B cell (primary cell): ENCODE data around the gene KCTD14. TPM values are rescaled to one million over a fixed set of nuclear protein-coding genes. Genes with fewer than 3 reads are reported as not detected.

Experiments
- ATAC-seq: fragments of 200-7000 bp; cut with Tn5 transposase; one replicate; pipeline ENCODE4 v1.10.0; 2021; ENCODE audit warnings: low read depth, mild to moderate bottlenecking, moderate number of reproducible peaks, moderate library complexity
- CTCF ChIA-PET: fragments of 350-600 bp; sonication (Branson Sonifier 250); formaldehyde crosslinking; loops from one replicate; lab custom pipeline; 2021; ENCODE audit warnings: antibody characterized with exemption, inconsistent platforms; lab: Charles Lee
- POLR2A ChIA-PET: fragments of 350-600 bp; sonication (Branson Sonifier 250); formaldehyde crosslinking; loops from one replicate; lab custom pipeline; 2021; ENCODE audit warnings: antibody characterized with exemption; lab: Charles Lee
- DNase-seq: peaks from one replicate; pipeline ENCODE4 v3.0.0; 2013
- H2AFZ ChIP-seq: 2 replicates; pipeline ENCODE4 v1.6.1; 2012; ENCODE audit warnings: mild to moderate bottlenecking, low read depth, low read length; ENCODE audit not compliant: insufficient read depth, poor library complexity, severe bottlenecking
- H3K27ac ChIP-seq, 2 donors: 1 replicate in 1 of 2; 2 replicates in 1 of 2; pipeline ENCODE4 v1.5.1; 2012 to 2013; ENCODE audit warnings: low read length in 2 of 2, mild to moderate bottlenecking in 2 of 2, moderate library complexity in 1 of 2
- H3K27me3 ChIP-seq, 4 experiments: fragments of 200-600 bp in 1 of 4; sonication (generic) in 1 of 4; replicated peaks in 1 of 4; 1 replicate in 2 of 4; 2 replicates in 2 of 4; pipeline versions ENCODE4 v1.6.1 to v1.7.0; 2013 to 2016; ENCODE audit warnings: low read length in 3 of 4, mild to moderate bottlenecking in 2 of 4, mixed read lengths in 1 of 4, moderate library complexity in 1 of 4; ENCODE audit not compliant: insufficient read depth in 4 of 4, control insufficient read depth in 3 of 4; ENCODE audit errors: control extremely low read depth in 1 of 4
- H3K36me3 ChIP-seq, 2 experiments: replicated peaks in 1 of 2; 1 replicate in 1 of 2; 2 replicates in 1 of 2; pipeline versions ENCODE4 v1.6.1 to v1.7.1; 2013; ENCODE audit warnings: low read length in 1 of 2; ENCODE audit not compliant: insufficient read depth in 2 of 2, control insufficient read depth in 1 of 2; ENCODE audit errors: control extremely low read depth in 1 of 2, extremely low read depth in 1 of 2
- H3K4me1 ChIP-seq, 2 donors: fragments of 200-600 bp in 1 of 2; sonication (generic) in 1 of 2; 1 replicate in 1 of 2; 2 replicates in 1 of 2; pipeline versions ENCODE4 v1.5.1 to v1.6.1; 2013 to 2017; ENCODE audit warnings: low read length in 2 of 2; ENCODE audit not compliant: control insufficient read depth in 2 of 2, insufficient read depth in 2 of 2
- H3K4me2 ChIP-seq: replicated peaks from 2 replicates; pipeline ENCODE3; 2012; ENCODE audit warnings: mild to moderate bottlenecking, low read depth, low read length; ENCODE audit not compliant: poor library complexity, severe bottlenecking
- H3K4me3 ChIP-seq, 5 experiments: fragments of 200-600 bp in 1 of 5; sonication (generic) in 1 of 5; 1 replicate in 3 of 5; 2 replicates in 2 of 5; pipeline versions ENCODE4 v1.5.1 to v1.7.0; 2011 to 2016; ENCODE audit warnings: low read length in 4 of 5, mild to moderate bottlenecking in 4 of 5, low read depth in 2 of 5, control low read depth in 1 of 5, moderate library complexity in 1 of 5; ENCODE audit not compliant: insufficient read depth in 1 of 5; ENCODE audit errors: control extremely low read depth in 1 of 5, extremely low read depth in 1 of 5
- H3K79me2 ChIP-seq: fragments of 200-600 bp; sonication (generic); one replicate; pipeline ENCODE4 v1.6.0; 2016; ENCODE audit warnings: low read length; ENCODE audit not compliant: control insufficient read depth, insufficient read depth
- H3K9ac ChIP-seq: fragments of 200-600 bp; sonication (generic); 2 replicates; pipeline ENCODE4 v1.6.1; 2017; ENCODE audit warnings: mild to moderate bottlenecking, low read length, moderate library complexity
- H3K9me3 ChIP-seq, 3 donors: one replicate each; pipeline versions ENCODE4 v1.6.1 to v1.7.1; 2013; ENCODE audit warnings: low read length in 2 of 3; ENCODE audit not compliant: control insufficient read depth in 2 of 3, insufficient read depth in 1 of 3; ENCODE audit errors: control extremely low read depth in 1 of 3
- H4K20me1 ChIP-seq: 2 replicates; pipeline ENCODE4 v1.6.0; 2012; ENCODE audit warnings: mild to moderate bottlenecking, low read length; ENCODE audit not compliant: insufficient read depth, control insufficient read depth, poor library complexity, severe bottlenecking
- H3K27ac Mint-ChIP-seq: one replicate; pipeline ENCODE4 v1.8.0; 2021; ENCODE audit warnings: mixed read lengths
- H3K27me3 Mint-ChIP-seq: one replicate; pipeline ENCODE4 v1.8.0; 2021; ENCODE audit warnings: mixed read lengths
- H3K4me1 Mint-ChIP-seq: one replicate; pipeline ENCODE4 v1.8.0; 2021; ENCODE audit warnings: mixed read lengths
- H3K4me3 Mint-ChIP-seq: one replicate; pipeline ENCODE4 v1.8.0; 2021; ENCODE audit warnings: mixed read lengths
- H3K9me3 Mint-ChIP-seq: one replicate; pipeline ENCODE4 v1.8.0; 2022; ENCODE audit warnings: mixed read lengths; ENCODE audit not compliant: insufficient read depth
- CTCF ChIP-seq: fragments of 200-600 bp; IDR thresholded peaks from one replicate; pipeline ENCODE4 v1.8.0; 2022; ENCODE audit warnings: antibody characterized with exemption, mild to moderate bottlenecking
- EZH2 ChIP-seq: IDR thresholded peaks from 2 replicates; pipeline ENCODE4 v1.6.1; 2012; ENCODE audit warnings: borderline replicate concordance, low read depth, mild to moderate bottlenecking, moderate library complexity, low read length; ENCODE audit not compliant: insufficient read depth, poor library complexity, severe bottlenecking
- WGBS: methylation state at CpG from one replicate; pipeline ENCODE4 v1.1.5; 2013; ENCODE audit warnings: missing lambda C conversion rate; ENCODE audit not compliant: insufficient coverage; 5-methylcytosine and 5-hydroxymethylcytosine counted together
- intact Hi-C: fragments of 100-400 bp; cut with micrococcal nuclease; formaldehyde crosslinking; loops from one replicate; pipeline ENCODE4 v1.10.0; 2022
- polyA minus RNA-seq: library from RNA; depleted of rRNA, polyadenylated mRNA; stranded (reverse); fragments of >200 nt; gene quantifications from 2 replicates; pipeline ENCODE4 v1.2.3, GENCODE V29; 2012
- polyA plus RNA-seq: library from polyadenylated mRNA; depleted of rRNA; stranded (reverse); fragments of >200 nt; gene quantifications from 2 replicates; pipeline ENCODE4 v1.2.3, GENCODE V29; 2012
- total RNA-seq, 2 donors: library from RNA; stranded (reverse); fragments of 120-200 nt in 1 of 2; gene quantifications; 1 replicate in 1 of 2; 2 replicates in 1 of 2; pipeline versions ENCODE4 v1.2.3 to v1.2.4, GENCODE V29; 2013 to 2022

KCTD14 gene
- total RNA-seq (0.24 TPM in 1 of 2 replicates, not detected in the other), polyA plus RNA-seq (0.18 TPM in 1 of 2 replicates, not detected in the other), polyA minus RNA-seq (not detected in 2 replicates)
- total RNA-seq (2013), result 0.07 TPM

GRCh38 chr11:78022397-78023396 lies at the start of gene KCTD14:
TSS of gene KCTD14 (minus strand) at chr11:78023276. CDS start at chr11:78023249, 27 bp downstream.
- Histone ChIP-seq H3K9me3 (peaks cover 0 to 7% (median 0%) of the 10 kb centered on the region in 3 donors), H3K27ac (no peak within 1 kb of the TSS), H3K36me3 (no peaks in the 10 kb centered on the region), H3K4me1 (peaks cover 3 to 7% of the 10 kb centered on the region in 2 donors), H3K79me2 (no peaks in the 10 kb centered on the region), H2AFZ (no peak within 1 kb of the TSS), H4K20me1 (no peaks in the 10 kb centered on the region), H3K4me3 (no peak within 1 kb of the TSS), H3K27me3 (peaks cover 0 to 20% (median 5%) of the 10 kb centered on the region in 4 experiments), H3K9ac (no peak within 1 kb of the TSS), H3K4me2 (no peak within 1 kb of the TSS)
- Mint-ChIP-seq H3K27me3 (peaks cover 28% of the 10 kb centered on the region), H3K4me3 (no peak within 1 kb of the TSS), H3K9me3 (peaks cover 1% of the 10 kb centered on the region), H3K4me1 (peaks cover 2% of the 10 kb centered on the region), H3K27ac (no peak within 1 kb of the TSS)
- TF ChIP-seq EZH2, result no peak
- TF ChIP-seq CTCF, result no peak
- 29% methylated on average over 35 of the region's 37 CpGs for WGBS
- ATAC-seq, result no peak
- ChIA-PET POLR2A (no interaction called here), CTCF (interaction anchor here (1.1 kb wide), 1 partner anchor 23 kb away, joined by 3 read pairs; no protein-coding TSS in a partner anchor)
- no peak for DNase-seq
- intact Hi-C loops, result no loop called here

- ChIA-PET POLR2A (no interaction called here), CTCF (no interaction called here)
- no peak overlapping the region for H3K9ac ChIP-seq
- ATAC-seq (no peak), DNase-seq (no peak)
- no peaks in the 10 kb centered on the region for H3K9me3 Mint-ChIP-seq
- no peak overlapping the region for H3K4me2 ChIP-seq
- H3K4me3 Mint-ChIP-seq, result no peak overlapping the region
- no peak for TF ChIP-seq EZH2
- TF ChIP-seq CTCF, result no peak
- peaks cover 24% of the 10 kb centered on the region for H3K4me1 Mint-ChIP-seq
- no peaks in the 10 kb centered on the region for H3K9me3 ChIP-seq
- H3K27ac Mint-ChIP-seq, result no peak overlapping the region
- H3K4me3 ChIP-seq, result no peak overlapping the region
- H4K20me1 ChIP-seq, result peaks cover 30% of the 10 kb centered on the region
- no peaks in the 10 kb centered on the region for H3K27me3 ChIP-seq
- peaks cover 10 to 49% of the 10 kb centered on the region in 2 experiments for H3K36me3 ChIP-seq
- intact Hi-C loops, result loop anchor here (10.0 kb wide), 1 partner anchor 78 kb away; the partner anchor contains the start of gene INTS4
- no peak overlapping the region for H3K27ac ChIP-seq
- no peaks in the 10 kb centered on the region for H3K27me3 Mint-ChIP-seq
- peaks cover 8 to 12% of the 10 kb centered on the region in 2 donors for H3K4me1 ChIP-seq
- 97% methylated on average over 3 of the region's 4 CpGs for WGBS
- H2AFZ ChIP-seq, result no peak overlapping the region
- H3K79me2 ChIP-seq, result peaks cover 50% of the 10 kb centered on the region
These were observed 49.4 kb upstream of the KCTD14 start for GRCh38 chr11:78072455-78072854.
